Astrocyte of the hippocampus (primary cell): ENCODE data around the gene ST6GALNAC6.
"Not testable (repeated sequence)": the region's sequence is repeated elsewhere in the genome, so short reads cannot be mapped to it uniquely, and the experiment has no call there.

Experiments used
- DNase-seq: peaks from one replicate; pipeline ENCODE4 v3.0.0; 2011; ENCODE audit warnings: low read depth, low spot score

Gene ST6GALNAC6

GRCh38 chr9:127856094-127856728 is 43.2 kb downstream of the ST6GALNAC6 start:
- no peak for DNase-seq

GRCh38 chr9:127855522-127855921 is 43.9 kb downstream of the ST6GALNAC6 start:
- DNase-seq = no peak

GRCh38 chr9:127854960-127855359 is 44.4 kb downstream of the ST6GALNAC6 start:
- no peak for DNase-seq

GRCh38 chr9:127854184-127854806 is 45.1 kb downstream of the ST6GALNAC6 start, which contains the start of gene ENG:
ENG (minus strand) TSS chr9:127854658; CDS start chr9:127854355, 303 bp downstream.
- DNase-seq = peak; percentile 53

GRCh38 chr9:127853312-127854183 is 45.9 kb downstream of the ST6GALNAC6 start:
- no peak for DNase-seq

GRCh38 chr9:127852829-127853228 is 46.6 kb downstream of the ST6GALNAC6 start:
- DNase-seq = no peak

- no peak for DNase-seq
Measured at GRCh38 chr9:127850286-127850830, 49.0 kb downstream of the ST6GALNAC6 start.

- DNase-seq = no peak
Measured at GRCh38 chr9:127848756-127849504, 50.5 kb downstream of the ST6GALNAC6 start.

- no peak for DNase-seq
Measured at GRCh38 chr9:127847833-127848755, 51.3 kb downstream of the ST6GALNAC6 start.

GRCh38 chr9:127847178-127847510 is 52.3 kb downstream of the ST6GALNAC6 start:
- no peak for DNase-seq

- no peak for DNase-seq
Measured at GRCh38 chr9:127846443-127847177, 52.8 kb downstream of the ST6GALNAC6 start.

GRCh38 chr9:127845619-127846018 is 53.8 kb downstream of the ST6GALNAC6 start:
- DNase-seq = not testable (repeated sequence)

- no peak for DNase-seq
Measured at GRCh38 chr9:127844821-127845359, 54.5 kb downstream of the ST6GALNAC6 start.

- DNase-seq = no peak
Measured at GRCh38 chr9:127841087-127841835, 58.1 kb downstream of the ST6GALNAC6 start.

GRCh38 chr9:127838375-127839078 is 60.9 kb downstream of the ST6GALNAC6 start:
- peak; percentile 81 for DNase-seq

- DNase-seq = peak; percentile 51
Measured at GRCh38 chr9:127837346-127837745, 62.1 kb downstream of the ST6GALNAC6 start.

GRCh38 chr9:127836561-127836960 is 62.8 kb downstream of the ST6GALNAC6 start:
- not testable (repeated sequence) for DNase-seq

GRCh38 chr9:127835991-127836516 is 63.3 kb downstream of the ST6GALNAC6 start:
- peak; percentile 68 for DNase-seq
